ENCODE data around the gene SRPK2.
"Not testable (repeated sequence)": the region's sequence is repeated elsewhere in the genome, so short reads cannot be mapped to it uniquely, and the experiment has no call there.

The SRPK2 gene

GRCh38 chr7:105258919-105259318 lies 129.8 kb downstream of the SRPK2 start:
- DNase-seq = not testable (repeated sequence)

- DNase-seq = peak; percentile 77 to 84
These were observed 131.4 kb downstream of the SRPK2 start for GRCh38 chr7:105257338-105257737.

- DNase-seq = no peak
These were observed 131.9 kb downstream of the SRPK2 start for GRCh38 chr7:105256761-105257231.

- no peak for DNase-seq
These were observed 138.0 kb downstream of the SRPK2 start for GRCh38 chr7:105250706-105251105.

GRCh38 chr7:105250239-105250638 lies 138.5 kb downstream of the SRPK2 start:
- no peak for DNase-seq

- DNase-seq = no peak
These were observed 139.5 kb downstream of the SRPK2 start for GRCh38 chr7:105249216-105249615.

- DNase-seq = no peak
These were observed 142.0 kb downstream of the SRPK2 start for GRCh38 chr7:105246679-105247078.

- DNase-seq = no peak
These were observed 142.5 kb downstream of the SRPK2 start for GRCh38 chr7:105246256-105246655.

- no peak for DNase-seq
These were observed 143.2 kb downstream of the SRPK2 start for GRCh38 chr7:105245398-105246114.

- no peak for DNase-seq
These were observed 144.1 kb downstream of the SRPK2 start for GRCh38 chr7:105244594-105244993.

- no peak for DNase-seq
These were observed 147.5 kb downstream of the SRPK2 start for GRCh38 chr7:105241198-105241597.

- no peak for DNase-seq
These were observed 150.4 kb downstream of the SRPK2 start for GRCh38 chr7:105238198-105238765.

GRCh38 chr7:105234886-105235285 lies 153.8 kb downstream of the SRPK2 start:
- no peak for DNase-seq

GRCh38 chr7:105232829-105233291 lies 155.9 kb downstream of the SRPK2 start:
- not testable (repeated sequence) for DNase-seq

- no peak for DNase-seq
These were observed 158.2 kb downstream of the SRPK2 start for GRCh38 chr7:105230486-105230885.

GRCh38 chr7:105229641-105230040 lies 159.1 kb downstream of the SRPK2 start:
- no peak for DNase-seq

GRCh38 chr7:105228555-105228954 lies 160.2 kb downstream of the SRPK2 start:
- DNase-seq = no peak

GRCh38 chr7:105227391-105227790 lies 161.3 kb downstream of the SRPK2 start:
- no peak for DNase-seq

GRCh38 chr7:105224884-105225651 lies 163.7 kb downstream of the SRPK2 start:
- DNase-seq = peak; percentile 87 to 91

- DNase-seq = no peak
These were observed 165.8 kb downstream of the SRPK2 start for GRCh38 chr7:105222953-105223352.

GRCh38 chr7:105219771-105220160 lies 169.0 kb downstream of the SRPK2 start:
- no peak for DNase-seq

GRCh38 chr7:105218939-105219770 lies 169.6 kb downstream of the SRPK2 start:
- DNase-seq = no peak

- no peak for DNase-seq
These were observed 170.5 kb downstream of the SRPK2 start for GRCh38 chr7:105218215-105218614.

All from Kasumi-1 (cell line).